ENCODE data around the gene FHDC1.

GRCh38 chr4:152961773-152962115 is 25.6 kb downstream of the FHDC1 start:
- TF ChIP-seq CTCF (IDR thresholded peaks at IDR 0.05) (no peak), TCF7L2 (IDR thresholded peaks at IDR 0.05; ENCODE audit: low read depth, low read length) (no peak), POLR2AphosphoS5 (IDR thresholded peaks at IDR 0.05; ENCODE audit: low read depth, low read length) (no peak), REST (IDR thresholded peaks at IDR 0.05; ENCODE audit: insufficient read depth in 1 of 2, low read depth in 2 of 2, low read length in 1 of 2) (no peak)
